LNCaP clone FGC (cell line): ENCODE data around the gene MYL10.

ENCODE experiments used
- DNase-seq: peaks from one replicate; pipeline ENCODE4 v3.0.0-alpha.2; 2011; ENCODE audit warnings: low read depth
- H3K4me3 ChIP-seq: 2 replicates; pipeline ENCODE4 v1.5.1; 2011; ENCODE audit warnings: mild to moderate bottlenecking, low read depth, low read length, control low read depth
- CTCF ChIP-seq: IDR thresholded peaks from 2 replicates; pipeline ENCODE4 v1.5.1; 2012; ENCODE audit warnings: mild to moderate bottlenecking; ENCODE audit not compliant: control insufficient read depth, insufficient read depth; ENCODE audit errors: extremely low read depth

MYL10 gene

GRCh38 chr7:101598422-101598985 lies 30.6 kb downstream of the MYL10 start:
- no peak for DNase-seq
- H3K4me3 ChIP-seq, result no peak overlapping the region
- no peak for TF ChIP-seq CTCF

GRCh38 chr7:101597941-101598340 lies 31.2 kb downstream of the MYL10 start:
- no peak for DNase-seq
- TF ChIP-seq CTCF, result no peak
- H3K4me3 ChIP-seq, result no peak overlapping the region

GRCh38 chr7:101596898-101597297 lies 32.2 kb downstream of the MYL10 start:
- H3K4me3 ChIP-seq, result no peak overlapping the region
- no peak for DNase-seq
- TF ChIP-seq CTCF, result no peak

DNA sequence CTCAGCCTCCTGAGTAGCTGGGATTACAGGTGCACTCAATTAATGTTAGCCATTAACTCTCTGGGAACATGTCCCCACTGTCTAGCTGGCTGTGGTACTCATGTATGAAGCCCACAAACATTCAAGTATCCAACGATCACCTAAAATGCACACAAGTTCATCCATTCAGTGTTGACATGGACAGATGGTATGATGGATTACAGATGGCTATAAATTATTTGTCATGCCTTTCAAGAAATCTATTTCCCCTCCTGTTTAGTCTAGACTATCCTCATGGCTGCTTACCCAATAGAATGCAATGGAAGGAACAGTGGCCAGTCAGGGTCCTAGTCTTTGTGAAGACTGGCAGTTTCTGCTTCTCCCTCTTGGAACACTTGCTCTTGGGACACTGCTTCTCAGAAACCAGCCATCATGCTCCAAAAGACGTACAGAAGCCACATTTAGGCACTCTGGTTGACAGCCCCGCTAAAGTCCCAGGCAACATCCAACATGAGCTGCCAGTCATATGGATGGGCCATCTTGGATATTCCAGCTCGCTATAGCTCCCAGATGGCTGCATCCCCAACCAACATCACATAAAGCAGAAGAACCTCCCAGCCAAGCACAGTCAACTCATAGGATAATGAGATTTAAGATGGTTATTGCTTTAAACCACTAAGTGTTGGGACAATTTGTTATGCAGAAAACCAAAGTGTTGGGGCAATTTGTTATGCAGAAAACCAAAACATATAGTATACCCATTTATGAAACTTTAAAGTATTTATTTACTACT lies 33.1 kb downstream of the MYL10 start:
- no peak for TF ChIP-seq CTCF
- DNase-seq, result no peak
- no peak overlapping the region for H3K4me3 ChIP-seq

- TF ChIP-seq CTCF, result no peak
- no peak for DNase-seq
- H3K4me3 ChIP-seq, result no peak overlapping the region
Measured at GRCh38 chr7:101595246-101595645, 33.9 kb downstream of the MYL10 start.

GRCh38 chr7:101594790-101595189 lies 34.3 kb downstream of the MYL10 start:
- no peak for DNase-seq
- H3K4me3 ChIP-seq, result no peak overlapping the region
- no peak for TF ChIP-seq CTCF

GRCh38 chr7:101593556-101593955 lies 35.5 kb downstream of the MYL10 start:
- no peak for TF ChIP-seq CTCF
- DNase-seq, result no peak
- no peak overlapping the region for H3K4me3 ChIP-seq
